Measurements from ENCODE around the gene RAVER2.

DNA sequence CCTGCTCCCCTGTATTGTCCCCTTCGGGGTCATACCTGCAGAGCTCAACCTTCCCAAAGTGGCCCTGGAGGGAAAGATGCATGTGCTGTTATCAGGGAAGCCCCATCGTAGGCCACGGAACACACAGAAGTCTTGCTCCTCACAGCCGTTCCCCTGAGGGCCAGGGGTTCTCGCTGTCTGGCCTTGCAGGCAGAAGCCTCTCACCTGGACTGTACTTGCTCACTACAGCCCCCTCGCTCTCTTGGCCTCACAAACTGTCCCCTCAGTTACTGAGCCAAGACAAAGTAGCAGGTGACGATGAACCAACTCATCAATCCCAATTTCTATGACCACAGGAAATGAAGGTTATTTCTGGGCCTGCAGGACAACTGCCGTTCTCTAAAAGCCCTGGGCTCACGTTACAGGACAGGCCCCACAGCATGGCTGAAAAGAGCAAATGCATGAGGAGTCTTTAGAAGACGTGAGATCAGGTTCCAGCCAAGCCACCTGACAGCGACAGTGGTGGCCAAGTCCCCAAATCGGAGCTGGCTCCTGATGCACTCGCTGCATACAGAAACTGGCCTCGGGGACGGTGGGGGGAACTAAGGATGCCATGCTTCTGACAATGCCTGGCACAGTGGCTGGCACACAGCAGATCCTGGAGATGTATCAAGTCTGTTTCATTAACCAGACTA, 95.0 kb downstream of the RAVER2 start:
- TF ChIP-seq POLR2A (IDR thresholded peaks at IDR 0.05; ENCODE audit: low read depth, low read length) (no peak), EZH2 (IDR thresholded peaks at IDR 0.05; ENCODE audit: borderline replicate concordance, low read depth, low read length, severe bottlenecking) (no peak), POLR2AphosphoS5 (IDR thresholded peaks at IDR 0.05; ENCODE audit: insufficient read depth, low read depth, low read length) (no peak)
- TF ChIP-seq, protein P1, sequence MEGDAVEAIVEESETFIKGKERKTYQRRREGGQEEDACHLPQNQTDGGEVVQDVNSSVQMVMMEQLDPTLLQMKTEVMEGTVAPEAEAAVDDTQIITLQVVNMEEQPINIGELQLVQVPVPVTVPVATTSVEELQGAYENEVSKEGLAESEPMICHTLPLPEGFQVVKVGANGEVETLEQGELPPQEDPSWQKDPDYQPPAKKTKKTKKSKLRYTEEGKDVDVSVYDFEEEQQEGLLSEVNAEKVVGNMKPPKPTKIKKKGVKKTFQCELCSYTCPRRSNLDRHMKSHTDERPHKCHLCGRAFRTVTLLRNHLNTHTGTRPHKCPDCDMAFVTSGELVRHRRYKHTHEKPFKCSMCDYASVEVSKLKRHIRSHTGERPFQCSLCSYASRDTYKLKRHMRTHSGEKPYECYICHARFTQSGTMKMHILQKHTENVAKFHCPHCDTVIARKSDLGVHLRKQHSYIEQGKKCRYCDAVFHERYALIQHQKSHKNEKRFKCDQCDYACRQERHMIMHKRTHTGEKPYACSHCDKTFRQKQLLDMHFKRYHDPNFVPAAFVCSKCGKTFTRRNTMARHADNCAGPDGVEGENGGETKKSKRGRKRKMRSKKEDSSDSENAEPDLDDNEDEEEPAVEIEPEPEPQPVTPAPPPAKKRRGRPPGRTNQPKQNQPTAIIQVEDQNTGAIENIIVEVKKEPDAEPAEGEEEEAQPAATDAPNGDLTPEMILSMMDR (IDR thresholded peaks at IDR 0.05; ENCODE audit: extremely low read depth in 1 of 2, insufficient read depth in 1 of 2, low read depth in 1 of 2, low read length in 2 of 2): no peak
